Stimulated activated CD4-positive, alpha-beta T cell treated with anti-CD3 and anti-CD28 coated beads, TNF-alpha, amount 100 ng/mL, for 48 hours (primary cell): ENCODE data around the gene DDIT3.
"Not testable (repeated sequence)": the region's sequence is repeated elsewhere in the genome, so short reads cannot be mapped to it uniquely, and the experiment has no call there.

Experiments used
- DNase-seq, 3 donors: peaks; one replicate each; pipeline ENCODE4 v3.0.0-alpha.2; 2020; ENCODE audit warnings: low read depth in 3 of 3

Gene DDIT3

DNA sequence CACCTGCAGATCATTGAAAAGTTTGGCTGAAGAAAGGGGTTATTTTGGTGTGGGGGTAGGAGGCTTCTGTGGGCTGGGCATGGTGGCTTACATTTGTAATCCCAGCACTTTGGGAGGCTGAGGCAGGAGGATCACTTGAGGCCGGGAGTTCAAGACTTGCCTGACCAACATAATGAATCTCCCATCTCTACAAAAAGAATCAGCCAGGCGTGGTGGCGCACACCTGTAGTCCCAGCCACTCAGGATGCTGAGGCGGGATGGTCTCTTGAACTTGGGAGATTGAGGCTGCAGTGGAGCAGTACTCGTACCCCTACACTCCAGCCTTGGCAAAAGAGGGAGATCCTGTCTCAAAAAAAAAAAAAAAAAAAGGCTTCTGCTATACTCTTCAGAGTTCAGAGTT, 7.0 kb downstream of the DDIT3 start:
- no peak for DNase-seq

- DNase-seq: no peak
Observed at GRCh38 chr12:57512665-57513064, 7.6 kb downstream of the DDIT3 start.

DNA sequence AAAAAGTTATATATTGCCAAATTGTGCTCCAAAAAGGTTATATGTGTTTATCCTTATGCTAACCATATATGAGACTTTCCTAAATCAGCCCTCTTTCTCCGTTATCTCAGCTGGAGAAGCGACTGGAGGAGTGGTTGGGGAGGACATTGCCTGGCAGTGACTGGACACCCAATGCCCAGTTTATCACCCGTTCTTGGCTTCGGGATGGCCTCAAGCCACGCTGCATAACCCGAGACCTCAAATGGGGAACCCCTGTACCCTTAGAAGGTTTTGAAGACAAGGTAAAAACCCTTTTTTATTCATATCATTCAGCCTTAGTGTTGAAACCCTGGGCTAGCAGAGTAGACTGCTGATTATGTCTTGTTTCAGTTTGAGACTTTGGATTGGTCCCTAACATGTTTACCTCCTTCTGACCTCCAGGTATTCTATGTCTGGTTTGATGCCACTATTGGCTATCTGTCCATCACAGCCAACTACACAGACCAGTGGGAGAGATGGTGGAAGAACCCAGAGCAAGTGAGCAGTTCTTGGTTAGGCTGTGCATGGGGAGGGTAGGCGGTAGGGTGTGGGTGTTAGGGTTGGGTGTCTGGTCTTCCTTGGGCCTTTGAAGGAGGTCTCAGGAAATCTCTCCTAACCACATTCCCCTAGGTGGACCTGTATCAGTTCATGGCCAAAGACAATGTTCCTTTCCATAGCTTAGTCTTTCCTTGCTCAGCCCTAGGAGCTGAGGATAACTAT, 8.6 kb downstream of the DDIT3 start:
- DNase-seq: no peak

DNA sequence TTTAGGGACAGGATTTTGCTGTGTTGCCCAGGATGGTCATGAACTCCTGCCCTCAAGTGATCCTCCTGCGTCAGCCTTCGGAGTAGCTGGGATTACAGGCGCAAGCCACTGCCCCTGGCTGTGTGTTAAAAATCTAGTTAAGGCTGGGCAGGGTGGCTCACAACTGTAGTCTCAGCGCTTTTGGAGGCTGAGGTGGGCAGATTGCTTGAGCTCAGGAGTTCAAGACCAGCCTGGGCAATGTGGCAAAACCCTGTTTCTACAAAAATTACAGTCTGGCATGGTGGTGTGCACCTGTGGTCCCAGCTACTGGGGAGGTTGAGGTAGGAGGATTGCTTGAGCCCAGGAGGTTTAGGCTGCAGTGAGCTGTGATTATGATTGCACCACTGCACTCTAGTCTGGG, 9.2 kb downstream of the DDIT3 start:
- no peak for DNase-seq

DNA sequence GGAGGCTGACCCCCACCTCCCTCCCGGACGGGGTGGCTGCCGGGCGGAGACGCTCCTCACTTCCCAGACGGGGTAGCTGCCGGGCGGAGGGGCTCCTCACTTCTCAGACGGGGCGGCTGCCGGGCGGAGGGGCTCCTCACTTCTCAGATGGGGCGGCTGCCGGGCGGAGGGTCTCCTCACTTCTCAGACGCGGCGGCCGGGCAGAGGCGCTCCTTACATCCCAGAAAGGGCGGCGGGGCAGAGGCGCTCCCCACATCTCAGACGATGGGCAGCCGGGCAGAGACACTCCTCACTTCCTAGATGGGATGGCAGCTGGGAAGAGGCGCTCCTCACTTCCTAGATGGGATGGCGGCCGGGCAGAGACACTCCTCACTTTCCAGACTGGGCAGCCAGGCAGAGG, 12.5 kb downstream of the DDIT3 start:
- DNase-seq: not testable (repeated sequence)

DNA sequence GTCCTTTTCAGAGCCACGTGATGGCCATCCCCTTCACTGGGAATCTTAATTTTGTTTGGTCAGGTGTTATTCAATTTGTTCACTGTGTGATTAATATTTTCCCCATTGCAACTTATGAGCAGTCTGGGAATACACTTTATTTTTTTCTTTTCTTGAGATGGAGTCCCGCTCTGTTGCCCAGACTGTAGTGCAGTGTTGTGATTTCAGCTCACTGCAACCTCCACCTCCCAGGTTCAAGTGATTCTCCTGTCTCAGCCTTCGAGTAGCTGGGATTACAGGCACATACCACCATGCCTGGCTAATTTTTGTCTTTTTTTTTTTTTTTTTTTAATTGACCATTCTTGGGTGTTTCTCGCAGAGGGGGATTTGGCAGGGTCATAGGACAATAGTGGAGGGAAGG, 13.8 kb downstream of the DDIT3 start:
- DNase-seq: not testable (repeated sequence)

- not testable (repeated sequence) for DNase-seq
Observed at GRCh38 chr12:57502311-57502969, 17.9 kb downstream of the DDIT3 start.

- no peak for DNase-seq
Observed at GRCh38 chr12:57500213-57500612, 20.1 kb downstream of the DDIT3 start.

DNA sequence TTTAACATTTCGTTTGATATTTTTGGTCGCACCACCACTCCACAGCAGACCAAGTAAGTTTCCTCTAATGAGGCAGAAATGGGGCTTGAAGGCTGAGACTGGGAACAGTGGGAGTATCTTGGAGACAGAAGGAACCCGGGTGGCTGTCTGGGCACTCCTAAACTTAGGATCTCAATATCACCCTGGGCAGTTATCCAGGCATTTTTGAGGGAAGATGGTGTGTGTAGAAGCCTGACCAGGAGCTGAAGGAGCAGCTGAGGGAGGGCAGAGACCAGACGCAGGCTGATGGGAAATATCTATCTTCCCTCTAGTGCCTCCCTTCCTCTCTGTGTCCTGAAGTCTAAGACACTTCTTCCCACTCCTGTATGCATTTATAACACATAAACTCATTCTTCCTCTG, 21.7 kb downstream of the DDIT3 start:
- DNase-seq: no peak

- DNase-seq: no peak
Observed at GRCh38 chr12:57498132-57498502, 22.2 kb downstream of the DDIT3 start.

GRCh38 chr12:57497223-57498131, 22.8 kb downstream of the DDIT3 start:
- no peak for DNase-seq

DNA sequence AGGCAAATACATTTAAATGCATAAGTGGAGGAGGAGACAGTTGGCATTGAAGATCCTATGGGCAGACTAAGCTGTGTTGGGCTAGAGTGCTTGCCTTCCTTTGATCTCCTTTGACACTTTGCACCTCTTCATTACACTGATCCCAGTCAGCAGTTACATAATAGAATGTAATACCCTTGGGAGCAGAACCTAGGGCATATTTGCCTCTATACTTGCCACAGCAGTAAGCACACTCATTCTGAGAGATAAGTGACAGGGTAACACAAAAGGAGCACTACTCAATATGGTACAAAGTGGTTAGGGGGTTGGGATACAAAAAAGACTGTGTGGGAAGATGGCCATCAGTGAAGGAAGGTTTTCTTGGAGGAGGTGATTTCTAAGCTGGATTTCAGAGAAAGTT, 23.5 kb downstream of the DDIT3 start:
- DNase-seq: no peak

DNA sequence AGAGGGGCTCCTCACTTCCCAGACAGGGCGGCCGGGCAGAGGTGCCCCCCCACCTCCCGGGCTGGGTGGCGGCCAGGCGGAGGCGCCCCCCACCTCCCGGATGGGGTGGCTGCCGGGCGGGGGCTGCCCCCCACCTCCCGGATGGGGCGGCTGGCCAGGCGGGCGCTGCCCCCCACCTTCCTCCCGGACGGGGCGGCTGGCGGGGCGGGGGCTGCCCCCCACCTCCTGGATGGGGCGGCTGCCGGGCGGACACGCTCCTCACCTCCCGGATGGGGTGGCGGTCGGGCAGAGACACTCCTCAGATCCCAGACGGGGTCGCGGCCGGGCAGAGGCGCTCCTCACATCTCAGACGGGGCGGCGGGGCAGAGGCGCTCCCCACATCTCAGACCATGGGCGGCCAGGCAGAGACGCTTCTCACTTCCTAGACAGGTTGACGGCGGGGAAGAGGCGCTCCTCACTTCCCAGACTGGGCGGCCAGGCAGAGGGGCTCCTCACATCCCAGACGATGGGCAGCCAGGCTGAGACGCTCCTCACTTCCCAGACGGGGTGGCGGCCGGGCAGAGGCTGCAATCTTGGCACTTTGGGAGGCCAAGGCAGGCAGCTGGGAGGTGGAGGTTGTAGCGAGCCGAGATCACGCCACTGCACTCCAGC, 25.1 kb downstream of the DDIT3 start:
- DNase-seq: not testable (repeated sequence)

GRCh38 chr12:57491393-57492280, 28.7 kb downstream of the DDIT3 start:
- no peak for DNase-seq

GRCh38 chr12:57490126-57490525, 30.2 kb downstream of the DDIT3 start:
- DNase-seq: no peak

DNA sequence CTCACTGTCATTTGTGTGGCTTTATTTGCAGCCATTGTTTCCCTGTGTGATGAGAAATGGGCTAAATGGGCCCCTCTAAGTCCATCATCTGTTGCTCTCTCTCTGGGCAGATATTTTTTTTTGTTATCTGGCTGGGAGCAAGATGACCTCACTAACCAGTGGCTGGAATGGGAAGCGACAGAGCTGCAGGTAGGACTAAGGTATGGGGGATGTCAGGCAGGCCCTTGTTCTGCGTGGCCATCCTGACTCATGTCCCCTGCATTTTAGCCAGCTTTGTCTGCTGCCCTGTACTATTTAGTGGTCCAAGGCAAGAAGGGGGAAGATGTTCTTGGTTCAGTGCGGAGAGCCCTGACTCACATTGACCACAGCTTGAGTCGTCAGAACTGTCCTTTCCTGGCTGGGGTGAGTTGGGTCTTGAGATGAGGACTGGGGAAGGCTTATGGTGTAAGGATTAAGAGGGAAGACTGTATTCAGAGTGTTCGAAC, 31.1 kb downstream of the DDIT3 start:
- no peak for DNase-seq

GRCh38 chr12:57488402-57489156, 31.7 kb downstream of the DDIT3 start:
- no peak for DNase-seq

GRCh38 chr12:57487597-57488401, 32.5 kb downstream of the DDIT3 start, which contains the start of gene MARS1:
MARS1 (plus strand) TSS chr12:57488068; CDS start chr12:57488091, 23 bp downstream.
- DNase-seq: peak; percentile 85 to 90 (median 86)

DNA sequence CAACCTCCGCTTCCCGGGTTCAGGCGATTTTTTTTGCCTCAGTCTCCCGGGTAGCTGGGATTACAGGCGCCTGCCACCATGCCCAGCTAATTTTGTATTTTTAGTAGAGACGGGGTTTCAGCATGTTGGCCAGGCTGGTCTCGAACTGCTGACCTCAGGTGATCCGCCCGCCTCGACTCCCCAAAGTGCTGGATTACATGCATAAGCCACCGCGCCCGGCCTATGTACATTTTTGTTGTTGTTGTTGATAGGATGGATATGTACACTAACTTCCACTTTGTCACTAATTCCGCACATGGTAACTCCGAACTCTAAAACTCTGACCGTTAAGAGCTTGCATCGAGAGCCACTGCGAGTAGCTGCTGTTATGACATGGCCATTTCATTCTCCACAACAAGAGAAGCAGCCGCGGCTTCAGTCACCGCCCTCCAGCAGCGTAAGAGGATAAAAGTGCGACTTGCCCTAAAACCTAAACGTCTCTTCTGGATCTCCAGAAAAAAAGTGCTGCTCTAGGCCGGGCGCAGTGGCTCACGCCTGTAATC, 33.2 kb downstream of the DDIT3 start:
- DNase-seq: no peak
